Ectodermal cell (in vitro differentiated cells): ENCODE measurements around the gene ARTN.

Source experiments
- H3K27ac ChIP-seq: 2 replicates; pipeline ENCODE4 v1.7.0; 2013; ENCODE audit warnings: mild to moderate bottlenecking, low read depth, low read length; ENCODE audit not compliant: insufficient read depth, poor library complexity, severe bottlenecking
- H3K27me3 ChIP-seq: 2 replicates; pipeline ENCODE4 v1.7.0; 2013; ENCODE audit warnings: mild to moderate bottlenecking, low read length; ENCODE audit not compliant: insufficient read depth, control insufficient read depth, poor library complexity, severe bottlenecking
- H3K36me3 ChIP-seq: one replicate; pipeline ENCODE4 v1.7.0; 2013; ENCODE audit warnings: low read length; ENCODE audit not compliant: control insufficient read depth, insufficient read depth
- H3K4me1 ChIP-seq: one replicate; pipeline ENCODE4 v1.7.0; 2013; ENCODE audit warnings: low read length; ENCODE audit not compliant: control insufficient read depth, insufficient read depth
- H3K4me3 ChIP-seq: 2 replicates; pipeline ENCODE4 v1.7.0; 2013; ENCODE audit warnings: low read depth, low read length, control low read depth; ENCODE audit not compliant: insufficient read depth
- H3K9me3 ChIP-seq: 2 replicates; pipeline ENCODE4 v1.7.0; 2013; ENCODE audit warnings: mild to moderate bottlenecking, low read length, moderate library complexity; ENCODE audit not compliant: control insufficient read depth
- WGBS, 2 experiments: methylation state at CpG; one replicate each; pipeline ENCODE4 v1.1.7; 2013; ENCODE audit warnings: missing lambda C conversion rate in 2 of 2; 5-methylcytosine and 5-hydroxymethylcytosine counted together

Gene ARTN

GRCh38 chr1:43985984-43986595 is 52.5 kb downstream of the ARTN start:
- Histone ChIP-seq H3K9me3 (no peaks in the 10 kb centered on the region), H3K36me3 (no peaks in the 10 kb centered on the region), H3K27me3 (no peaks in the 10 kb centered on the region), H3K27ac (no peak overlapping the region), H3K4me1 (peaks cover 4% of the 10 kb centered on the region), H3K4me3 (no peak overlapping the region)
- WGBS, 2 experiments: 95 to 96% methylated on average over 4 of the region's 4 CpGs

DNA sequence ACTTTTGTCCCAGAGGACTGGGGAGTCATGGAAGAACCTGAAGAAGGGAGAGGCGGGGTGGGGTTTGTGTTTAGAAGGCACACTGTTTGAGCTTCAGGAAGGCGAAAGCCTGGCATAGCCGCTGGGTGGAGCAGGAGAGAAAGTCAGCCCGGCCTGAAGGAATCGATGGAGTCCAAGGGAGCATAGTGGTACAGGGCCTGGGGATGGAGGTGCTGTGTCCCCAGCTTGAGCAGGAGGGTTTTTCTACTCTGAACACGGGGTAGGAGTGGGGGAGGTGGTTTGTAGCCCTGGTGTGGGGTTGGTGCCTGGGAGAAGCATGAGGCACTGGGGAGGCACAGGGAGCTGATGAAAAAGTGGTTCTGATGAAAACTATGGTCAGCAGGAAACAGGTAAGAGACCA is 53.1 kb downstream of the ARTN start:
- Histone ChIP-seq H3K4me3 (no peak overlapping the region), H3K4me1 (peaks cover 5% of the 10 kb centered on the region), H3K36me3 (no peaks in the 10 kb centered on the region), H3K9me3 (no peaks in the 10 kb centered on the region), H3K27ac (no peak overlapping the region), H3K27me3 (no peaks in the 10 kb centered on the region)
- WGBS, 2 experiments: 89 to 90% methylated on average over 6 of the region's 6 CpGs
